ENCODE results near the gene POR. TPM values are rescaled to one million over a fixed set of nuclear protein-coding genes. Genes with fewer than 3 reads are reported as not detected.

The POR gene
- polyA plus RNA-seq, 1 of the 3 experiments (the other 2 are of a cell fraction): 68.7 TPM

GRCh38 chr7:75979759-75980429, 64.9 kb downstream of the POR start (continued):
- no peak for TF ChIP-seq RFX5 (IDR thresholded peaks at IDR 0.05; ENCODE audit: low read length)
- TF ChIP-seq USF1 (IDR thresholded peaks at IDR 0.05; ENCODE audit: borderline replicate concordance, low read depth): no peak
- TF ChIP-seq RXRA (IDR thresholded peaks at IDR 0.05; ENCODE audit: borderline replicate concordance, low read depth): no peak
- no peak for TF ChIP-seq FOXJ3 (CRISPR knock-in tag; IDR thresholded peaks at IDR 0.05)

- Histone ChIP-seq H3K36me3 (replicated peaks in 1 of 2; ENCODE audit: control insufficient read depth in 1 of 2, insufficient read depth in 2 of 2, low read length in 1 of 2) (peaks cover 26 to 46% of the 10 kb centered on the region in 2 experiments), H3K9me2 (no peaks in the 10 kb centered on the region), H3K4me3 (ENCODE audit: low read depth in 2 of 2, low read length in 1 of 2) (no peak overlapping the region), H3K27ac (ENCODE audit: low read depth in 2 of 2, low read length in 1 of 2) (no peak overlapping the region; a peak in 1 of 4 replicates), H3K4me2 (no peak overlapping the region), H2AFZ (ENCODE audit: low read depth) (no peak overlapping the region), H3K79me2 (ENCODE audit: insufficient read depth) (no peaks in the 10 kb centered on the region), H3K27me3 (ENCODE audit: insufficient read depth) (no peaks in the 10 kb centered on the region), H3K4me1 (ENCODE audit: control insufficient read depth in 1 of 2, insufficient read depth in 2 of 2, low read depth in 1 of 2, low read length in 1 of 2) (no peaks in the 10 kb centered on the region; a peak in 1 of 4 replicates), H3F3A (replicated peaks; ENCODE audit: insufficient read depth) (no peaks in the 10 kb centered on the region), H4K20me1 (ENCODE audit: insufficient read depth) (no peaks in the 10 kb centered on the region), H3K9ac (no peak overlapping the region), H3K9me3 (no peaks in the 10 kb centered on the region)
- CTCF ChIA-PET: no interaction called here
- DNase-seq: peak; percentile 45
- TF ChIP-seq NRF1 (IDR thresholded peaks at IDR 0.05; ENCODE audit: low read depth, low read length) (no peak), PBX3 (IDR thresholded peaks at IDR 0.05) (no peak), JUND (IDR thresholded peaks at IDR 0.05) (no peak), GABPA (IDR thresholded peaks at IDR 0.05; ENCODE audit: low read depth) (no peak), USF2 (IDR thresholded peaks at IDR 0.05; ENCODE audit: borderline replicate concordance, low read depth, low read length) (no peak), REST (IDR thresholded peaks at IDR 0.05; ENCODE audit: low read depth, low read length) (no peak), ELF1 (IDR thresholded peaks at IDR 0.05) (no peak), EZH2phosphoT487 (IDR thresholded peaks at IDR 0.05; ENCODE audit: borderline replicate concordance, low read depth) (no peak), RFX5 (IDR thresholded peaks at IDR 0.05; ENCODE audit: low read length) (no peak), ZBTB33 (IDR thresholded peaks at IDR 0.05; ENCODE audit: borderline replicate concordance, low read depth) (no peak), YY1 (IDR thresholded peaks at IDR 0.05; ENCODE audit: low read depth) (no peak)
- 89% methylated on average over 20 of the region's 29 CpGs for WGBS (ENCODE audit: low lambda C conversion rate)
- POLR2A ChIA-PET: no interaction called here
Observed at GRCh38 chr7:75980430-75981202, 65.7 kb downstream of the POR start.
